Activated T-cell treated with anti-CD3 and anti-CD28 coated beads for 24 hours (primary cell): ENCODE measurements around the gene JARID2.

ENCODE experiments used
- DNase-seq: peaks from one replicate; pipeline ENCODE4 v3.0.0-alpha.2; 2020; ENCODE audit warnings: low read depth

The JARID2 gene

DNA sequence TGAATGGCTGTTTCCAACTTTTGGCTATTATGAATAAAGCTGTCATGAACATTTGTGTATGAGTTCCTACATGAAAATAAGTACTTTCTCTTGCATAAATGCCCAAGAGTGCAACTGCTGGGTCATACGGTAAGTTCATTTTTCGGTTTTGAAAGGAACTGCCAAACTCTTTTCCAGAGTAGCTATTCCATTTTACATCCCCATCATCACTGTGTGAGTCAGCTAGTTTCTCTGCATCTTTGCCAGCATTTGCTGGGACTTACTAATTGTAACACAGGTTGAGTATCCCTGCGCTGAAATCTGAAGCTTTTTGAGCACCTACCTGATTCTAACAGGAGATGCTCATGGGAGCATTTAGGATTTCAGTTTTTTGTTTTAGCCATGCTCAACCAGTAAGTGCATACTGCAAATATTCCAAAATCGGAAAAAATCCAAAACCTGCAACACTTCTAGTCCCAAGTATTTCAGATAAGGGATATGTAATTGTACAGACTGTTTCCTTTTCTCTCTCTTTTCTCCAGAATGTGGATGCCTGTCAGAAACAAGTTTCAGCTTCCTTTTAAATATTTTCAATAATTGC, 298.5 kb downstream of the JARID2 start:
- no peak for DNase-seq

GRCh38 chr6:15546591-15546990, 300.7 kb downstream of the JARID2 start:
- DNase-seq: no peak

GRCh38 chr6:15547400-15547799, 301.5 kb downstream of the JARID2 start:
- no peak for DNase-seq

DNA sequence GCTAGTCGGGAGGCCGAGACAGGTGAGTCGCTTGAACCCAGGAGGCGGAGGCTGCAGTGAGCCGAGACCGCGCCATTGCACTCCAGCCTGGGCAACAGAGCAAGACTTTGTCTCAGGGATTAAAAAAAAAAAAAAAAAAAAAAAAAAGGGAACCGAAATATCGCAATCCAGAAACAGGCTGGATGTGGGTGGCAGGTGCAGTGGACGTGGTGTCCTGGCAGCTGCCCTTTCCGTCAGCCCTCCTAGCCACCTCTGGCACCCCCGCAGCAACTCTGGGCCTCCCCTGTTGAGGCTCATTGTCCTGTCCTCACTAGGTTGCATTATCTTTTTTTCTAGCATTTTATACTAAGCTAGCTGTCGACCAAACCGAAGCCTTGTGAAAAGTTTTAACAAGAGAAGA, 303.5 kb downstream of the JARID2 start:
- DNase-seq: no peak

- DNase-seq: no peak
Observed at GRCh38 chr6:15550546-15551123, 304.8 kb downstream of the JARID2 start.

DNA sequence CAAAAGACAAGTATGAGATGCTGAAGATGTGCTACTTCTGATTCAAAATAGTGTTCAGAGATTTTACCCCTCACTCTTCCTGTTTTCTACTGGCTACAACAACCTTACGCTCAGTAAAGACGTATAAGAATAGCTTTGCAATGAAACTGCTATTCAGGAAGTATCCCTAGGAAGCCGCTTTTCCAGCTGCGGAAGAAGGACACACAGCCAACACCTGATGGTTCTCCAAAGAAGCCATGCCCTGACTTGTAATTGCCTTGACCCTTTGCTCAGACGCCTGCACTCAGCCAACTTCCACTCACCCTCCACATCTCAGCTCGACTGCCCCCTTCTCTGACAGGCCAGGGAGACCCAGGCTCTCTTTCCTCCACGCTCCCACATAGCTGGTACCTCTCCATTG, 305.4 kb downstream of the JARID2 start:
- DNase-seq: no peak

DNA sequence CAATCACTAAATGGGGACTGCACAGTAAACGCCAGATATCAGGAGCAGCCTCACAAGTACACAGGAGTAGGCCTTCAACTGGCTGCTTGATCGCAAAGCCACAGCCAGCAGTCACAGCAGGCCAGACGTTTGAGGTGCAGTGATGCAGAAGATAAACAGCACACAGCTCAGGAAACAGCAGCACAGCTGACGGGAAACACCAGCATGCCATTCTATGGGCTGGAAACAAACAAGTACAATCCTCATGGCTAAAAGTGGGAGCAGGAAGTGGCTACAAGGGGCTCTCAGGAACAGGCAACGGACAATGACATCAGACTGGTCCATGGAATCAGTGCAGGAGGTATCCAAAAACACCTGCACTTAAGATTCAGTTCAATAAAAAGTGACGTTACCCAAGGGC, 305.9 kb downstream of the JARID2 start:
- DNase-seq: no peak

- DNase-seq: no peak
Observed at GRCh38 chr6:15553031-15553430, 307.2 kb downstream of the JARID2 start.

- no peak for DNase-seq
Observed at GRCh38 chr6:15553736-15554294, 307.9 kb downstream of the JARID2 start.

- DNase-seq: no peak
Observed at GRCh38 chr6:15554728-15555100, 308.8 kb downstream of the JARID2 start.

GRCh38 chr6:15555101-15556038, 309.5 kb downstream of the JARID2 start:
- DNase-seq: no peak

DNA sequence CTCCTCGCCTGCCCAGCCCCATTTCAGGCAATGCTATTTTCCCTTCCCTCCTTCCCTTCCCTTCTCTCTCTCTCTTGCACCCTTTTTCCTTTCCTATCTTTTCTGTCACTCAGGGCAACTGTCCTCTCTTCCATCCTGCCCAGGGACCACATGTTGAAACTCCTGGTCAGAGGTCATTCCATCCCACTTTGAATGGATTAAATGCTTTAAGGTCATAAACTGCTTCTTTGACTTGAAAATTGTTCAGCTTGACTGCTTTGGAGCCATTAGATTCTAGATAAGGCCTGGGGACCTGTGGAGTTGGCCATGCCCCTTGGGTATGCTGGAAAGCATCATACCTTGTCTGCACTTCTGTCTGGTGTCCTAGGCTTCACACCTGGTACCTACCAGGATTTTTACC, 310.8 kb downstream of the JARID2 start:
- DNase-seq: no peak

DNA sequence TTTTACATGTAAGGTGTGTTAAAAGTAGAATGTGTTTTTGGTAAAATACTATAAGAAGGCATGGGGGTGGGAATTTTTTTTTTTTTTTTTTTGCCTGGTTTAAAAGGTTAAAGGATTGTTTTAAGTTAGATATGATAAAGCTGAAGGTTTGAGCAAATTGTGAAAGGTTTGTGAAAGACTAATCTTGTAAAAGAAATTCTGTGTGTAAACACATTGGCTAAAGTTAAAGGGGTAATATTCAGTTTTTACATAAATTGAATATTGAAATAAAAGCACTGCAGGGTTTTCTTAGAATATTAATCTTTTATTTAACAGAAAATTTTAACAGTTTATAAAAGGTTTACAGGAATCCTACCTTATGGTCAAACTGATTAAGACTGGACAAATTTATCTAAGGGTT, 311.3 kb downstream of the JARID2 start:
- DNase-seq: no peak

- no peak for DNase-seq
Observed at GRCh38 chr6:15560713-15561112, 314.8 kb downstream of the JARID2 start.

GRCh38 chr6:15561447-15562199, 315.8 kb downstream of the JARID2 start:
- DNase-seq: no peak

DNA sequence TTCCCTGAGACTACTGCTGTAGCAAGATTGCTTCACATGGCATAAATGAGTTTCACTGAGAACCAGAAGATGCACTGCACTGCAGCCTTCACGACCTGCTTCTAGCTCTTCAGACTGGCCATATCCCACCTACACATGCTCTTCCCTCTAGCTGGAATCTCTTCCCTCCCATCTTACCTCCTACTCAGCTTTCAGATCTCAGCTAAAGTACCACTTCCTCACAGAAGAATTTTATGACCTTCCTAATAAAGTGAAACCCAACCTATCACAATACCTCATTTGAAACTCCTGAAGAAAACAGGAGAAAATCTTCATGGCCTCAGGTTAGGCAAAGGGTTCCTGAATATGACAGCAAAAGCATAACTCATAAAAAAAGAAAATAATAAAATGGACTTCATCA, 317.1 kb downstream of the JARID2 start:
- DNase-seq: no peak

DNA sequence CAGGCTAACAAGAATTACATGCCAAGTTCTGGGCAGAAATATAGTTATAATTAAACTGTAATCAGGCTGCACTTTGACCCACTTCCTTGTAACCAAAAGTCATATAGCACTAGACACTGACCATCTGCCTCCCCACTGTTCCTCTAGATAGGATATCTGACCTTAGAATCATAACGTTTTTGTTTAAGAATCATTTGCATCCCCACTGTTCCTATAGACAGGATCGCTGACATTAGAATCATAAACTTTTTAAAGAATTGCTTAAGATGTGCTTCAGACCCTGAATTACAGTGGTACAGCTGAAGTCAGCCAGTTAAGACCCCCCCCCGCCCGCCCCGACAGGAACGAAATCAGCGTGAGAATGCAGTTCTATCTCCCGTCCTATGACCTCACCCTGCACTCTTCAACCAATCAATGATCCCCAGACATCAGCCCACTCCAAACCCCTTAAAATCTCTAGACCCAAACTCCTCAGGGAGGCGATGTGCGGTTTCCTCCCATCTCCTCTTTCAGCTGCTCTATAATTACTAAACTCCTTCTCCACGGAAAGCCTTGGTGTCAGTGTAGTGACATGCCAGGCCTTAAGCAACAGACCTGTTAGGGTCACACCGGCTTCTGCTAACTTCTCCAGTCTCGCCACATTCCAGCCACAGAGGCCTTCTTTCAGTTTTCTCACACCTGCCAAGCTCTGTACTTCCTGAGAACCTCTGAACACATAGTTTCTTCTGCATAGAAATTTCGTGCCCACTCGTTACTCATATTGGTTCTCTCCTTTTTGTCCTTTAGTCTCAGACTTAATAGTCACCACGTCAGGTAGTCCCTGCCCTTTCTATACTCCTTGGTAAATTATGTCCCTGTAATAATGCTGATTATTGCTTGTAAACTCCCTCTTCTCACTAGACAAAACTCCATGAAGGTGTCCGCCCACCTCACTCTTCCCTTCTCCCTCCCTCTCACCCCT, 323.4 kb downstream of the JARID2 start:
- no peak for DNase-seq

- DNase-seq: no peak
Observed at GRCh38 chr6:15570171-15570570, 324.3 kb downstream of the JARID2 start.
